SU-DHL-6 (cell line): Measurements from ENCODE around the gene C1QL2.

Experiments used
- H2AFZ ChIP-seq: fragments of 200-600 bp; sonication (generic); 2 replicates; pipeline ENCODE4 v1.6.1; 2014; ENCODE audit warnings: low read depth, mild to moderate bottlenecking, moderate library complexity, mixed read lengths, antibody characterized with exemption, low read length; ENCODE audit not compliant: severe bottlenecking
- H3F3A ChIP-seq: fragments of 200-600 bp; shearing (Covaris generic); 2 replicates; pipeline ENCODE4 v1.6.0; 2016; ENCODE audit warnings: antibody characterized with exemption, mild to moderate bottlenecking; ENCODE audit not compliant: insufficient read depth
- H3K27ac ChIP-seq: fragments of 200-600 bp; sonication (generic); 2 replicates; pipeline ENCODE4 v1.5.1; 2016; ENCODE audit warnings: low read depth, mild to moderate bottlenecking, low read length, moderate library complexity, mixed read lengths
- H3K27me3 ChIP-seq: fragments of 200-600 bp; sonication (generic), shearing (Covaris generic); 2 replicates; pipeline ENCODE4 v1.6.0; 2014; ENCODE audit warnings: mild to moderate bottlenecking, low read length
- H3K36me3 ChIP-seq: fragments of 200-600 bp; sonication (generic); 2 replicates; pipeline ENCODE4 v1.6.1; 2014; ENCODE audit warnings: mild to moderate bottlenecking, low read length, mixed read lengths
- H3K4me2 ChIP-seq: fragments of 300-600, 200-600 bp; shearing (Covaris generic), sonication (generic); 2 replicates; pipeline ENCODE4 v1.6.0; 2014; ENCODE audit warnings: low read length, low read depth, mild to moderate bottlenecking; ENCODE audit not compliant: poor library complexity, severe bottlenecking
- H3K4me3 ChIP-seq: fragments of 200-600 bp; sonication (generic); 2 replicates; pipeline ENCODE4 v1.5.1; 2014; ENCODE audit warnings: antibody characterized with exemption, low read length, mild to moderate bottlenecking, mixed read lengths; ENCODE audit not compliant: insufficient read depth, poor library complexity, severe bottlenecking
- H3K79me2 ChIP-seq: fragments of 200-600 bp; sonication (generic); 2 replicates; pipeline ENCODE4 v1.6.1; 2014; ENCODE audit warnings: mild to moderate bottlenecking, low read length, moderate library complexity; ENCODE audit not compliant: insufficient read depth
- H3K9ac ChIP-seq: fragments of 200-600 bp; sonication (generic); 2 replicates; pipeline ENCODE4 v1.7.0; 2014; ENCODE audit warnings: mild to moderate bottlenecking, low read length
- H3K9me2 ChIP-seq: fragments of 200-600 bp; sonication (generic); replicated peaks from 2 replicates; pipeline ENCODE4 v1.6.1; 2014; ENCODE audit warnings: low read length; ENCODE audit not compliant: insufficient read depth
- H3K9me3 ChIP-seq: fragments of 200-600 bp; sonication (generic); 2 replicates; pipeline ENCODE4 v1.6.1; 2014; ENCODE audit warnings: low read length, mixed read lengths; ENCODE audit not compliant: insufficient read depth
- H4K20me1 ChIP-seq: fragments of 200-600 bp; sonication (generic); 2 replicates; pipeline ENCODE4 v1.6.1; 2014; ENCODE audit warnings: low read depth, mild to moderate bottlenecking, antibody characterized with exemption, low read length, moderate library complexity, mixed read lengths
- CTCF ChIP-seq: fragments of 200-600 bp; sonication (generic); IDR thresholded peaks from one replicate; pipeline ENCODE4 v1.5.1; 2017; ENCODE audit warnings: antibody characterized with exemption, mild to moderate bottlenecking, low read length, moderate library complexity; ENCODE audit not compliant: insufficient read depth, poor library complexity, severe bottlenecking
- EZH2phosphoT487 ChIP-seq: fragments of 200-600 bp; sonication (generic), shearing (Covaris generic); conservative IDR thresholded peaks from 2 replicates; pipeline ENCODE4 v1.6.1; 2018; ENCODE audit warnings: mild to moderate bottlenecking, antibody characterized with exemption, low read length, moderate library complexity, mixed read lengths

The C1QL2 gene

DNA sequence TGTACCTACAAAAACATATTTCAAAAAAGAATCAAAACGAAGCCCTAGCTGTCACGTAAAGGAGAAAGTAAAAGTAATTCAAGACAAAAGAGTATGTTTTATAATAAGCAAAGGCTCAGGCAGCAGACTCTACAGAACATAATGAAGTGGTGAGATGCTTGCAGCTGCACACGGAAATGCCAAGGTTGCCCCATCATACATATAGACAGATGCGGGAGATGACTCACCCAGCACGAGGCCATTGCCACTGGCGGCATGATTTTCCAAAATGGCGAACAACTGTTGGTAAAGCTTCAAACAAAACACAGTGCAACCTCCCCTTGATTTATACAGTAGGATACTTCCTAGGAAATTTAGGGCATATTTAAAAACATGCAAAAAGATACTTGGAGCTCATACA is 26.0 kb upstream of the C1QL2 start:
- Histone ChIP-seq H3K27ac (no peak overlapping the region), H3K9me3 (no peaks in the 10 kb centered on the region), H3K9me2 (no peaks in the 10 kb centered on the region), H3K79me2 (no peaks in the 10 kb centered on the region), H3K9ac (no peak overlapping the region), H3K4me3 (no peak overlapping the region), H2AFZ (no peak overlapping the region), H3K4me2 (no peak overlapping the region), H3F3A (no peaks in the 10 kb centered on the region), H3K36me3 (no peaks in the 10 kb centered on the region), H3K27me3 (no peaks in the 10 kb centered on the region), H4K20me1 (no peaks in the 10 kb centered on the region)
- TF ChIP-seq CTCF (no peak), EZH2phosphoT487 (no peak)

GRCh38 chr2:119181791-119182445 is 23.4 kb upstream of the C1QL2 start:
- Histone ChIP-seq H3K4me3 (no peak overlapping the region), H4K20me1 (no peaks in the 10 kb centered on the region)
- no peak for TF ChIP-seq CTCF
- TF ChIP-seq EZH2phosphoT487 = no peak

DNA sequence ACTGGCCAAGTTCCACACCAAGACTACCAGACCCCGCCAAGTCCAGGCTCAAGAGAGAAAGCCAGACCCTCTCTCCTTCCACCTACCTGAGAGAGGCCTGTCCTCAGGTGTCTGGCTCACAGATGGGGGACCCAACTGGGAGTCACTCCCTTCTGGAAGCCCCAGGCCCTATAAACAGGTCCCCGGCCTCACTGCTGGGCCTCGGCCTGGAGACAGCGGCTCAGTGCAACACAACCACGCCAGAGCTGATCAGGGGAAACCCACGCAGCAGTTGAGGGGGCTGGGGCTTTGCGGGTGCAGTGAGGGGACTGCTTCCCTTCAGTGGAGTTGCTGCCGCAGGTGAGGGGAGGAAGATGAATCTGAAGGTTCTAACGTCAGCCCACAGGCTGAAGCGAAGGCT is 22.8 kb upstream of the C1QL2 start:
- H3K4me2 ChIP-seq = no peak overlapping the region
- H3K4me3 ChIP-seq = no peak overlapping the region
- H3K36me3 ChIP-seq = no peaks in the 10 kb centered on the region
- H3K9me2 ChIP-seq = no peaks in the 10 kb centered on the region
- H3K9me3 ChIP-seq = no peaks in the 10 kb centered on the region
- H3K27ac ChIP-seq = no peak overlapping the region
- H3F3A ChIP-seq = no peaks in the 10 kb centered on the region
- no peak overlapping the region for H2AFZ ChIP-seq
- H3K79me2 ChIP-seq = no peaks in the 10 kb centered on the region
- TF ChIP-seq EZH2phosphoT487 = no peak
- no peak for TF ChIP-seq CTCF
- no peaks in the 10 kb centered on the region for H4K20me1 ChIP-seq
- H3K27me3 ChIP-seq = no peaks in the 10 kb centered on the region
- no peak overlapping the region for H3K9ac ChIP-seq

More at GRCh38 chr2:119181791-119182445, 23.4 kb upstream of the C1QL2 start:
- Histone ChIP-seq H3K9me2 (no peaks in the 10 kb centered on the region), H3K27ac (no peak overlapping the region), H3K36me3 (no peaks in the 10 kb centered on the region), H3K27me3 (no peaks in the 10 kb centered on the region), H3K4me2 (no peak overlapping the region), H3K9ac (no peak overlapping the region), H3F3A (no peaks in the 10 kb centered on the region), H2AFZ (no peak overlapping the region), H3K9me3 (no peaks in the 10 kb centered on the region), H3K79me2 (no peaks in the 10 kb centered on the region)
